HEK293T (cell line): Measurements from ENCODE around the gene TFEB.

Source experiments
- CTCF ChIA-PET: fragments of 350-600 bp; formaldehyde crosslinking; extraction: SDS; loops from one replicate; lab custom pipeline; 2021; ENCODE audit warnings: antibody characterized with exemption, inconsistent platforms; lab: Yijun Ruan, JAX
- POLR2A ChIA-PET: fragments of 350-600 bp; formaldehyde crosslinking; extraction: SDS; loops from one replicate; lab custom pipeline; 2020; ENCODE audit warnings: antibody characterized with exemption, inconsistent platforms; lab: Yijun Ruan, JAX
- DNase-seq: peaks from one replicate; pipeline ENCODE4 v3.0.0; 2012; ENCODE audit warnings: mixed read lengths; ENCODE audit errors: extremely low spot score
- ARNT ChIP-seq: fragments of 450-650 bp; IDR thresholded peaks from 2 replicates; pipeline ENCODE4 v1.6.1; 2017; ENCODE audit warnings: mild to moderate bottlenecking
- BHLHE40 ChIP-seq: fragments of 450-650 bp; IDR thresholded peaks from 2 replicates; pipeline ENCODE4 v1.6.1; 2016; ENCODE audit warnings: mild to moderate bottlenecking, moderate library complexity, borderline replicate concordance
- CTBP1 ChIP-seq: fragments of 450-650 bp; IDR thresholded peaks from 2 replicates; pipeline ENCODE4 v1.6.1; 2016; ENCODE audit warnings: borderline replicate concordance
- ELF4 ChIP-seq: fragments of 450-650 bp; IDR thresholded peaks from 2 replicates; pipeline ENCODE4 v1.6.1; 2017; ENCODE audit warnings: antibody characterized with exemption
- FOXA1 ChIP-seq: fragments of 450-650 bp; IDR thresholded peaks from 2 replicates; pipeline ENCODE4 v1.6.1; 2016; ENCODE audit warnings: mild to moderate bottlenecking
- FOXK2 ChIP-seq: fragments of 450-650 bp; IDR thresholded peaks from 2 replicates; pipeline ENCODE4 v1.6.1; 2016; ENCODE audit warnings: mild to moderate bottlenecking
- FOXM1 ChIP-seq: fragments of 450-650 bp; IDR thresholded peaks from 2 replicates; pipeline ENCODE4 v1.6.1; 2017; ENCODE audit warnings: mild to moderate bottlenecking, borderline replicate concordance
- HDGF ChIP-seq: fragments of 450-650 bp; IDR thresholded peaks from 2 replicates; pipeline ENCODE4 v1.6.1; 2017; ENCODE audit warnings: antibody characterized with exemption, borderline replicate concordance
- L3MBTL2 ChIP-seq: fragments of 450-650 bp; conservative IDR thresholded peaks from 2 replicates; pipeline ENCODE4 v1.6.1; 2016; ENCODE audit warnings: mild to moderate bottlenecking
- LEF1 ChIP-seq: fragments of 450-650 bp; IDR thresholded peaks from 2 replicates; pipeline ENCODE4 v1.6.1; 2017; ENCODE audit warnings: mild to moderate bottlenecking, borderline replicate concordance
- NFRKB ChIP-seq: fragments of 450-650 bp; IDR thresholded peaks from 2 replicates; pipeline ENCODE4 v1.6.1; 2016; ENCODE audit warnings: mild to moderate bottlenecking, moderate library complexity
- PKNOX1 ChIP-seq: fragments of 450-650 bp; IDR thresholded peaks from 2 replicates; pipeline ENCODE4 v1.6.1; 2016
- SP1 ChIP-seq: fragments of 450-650 bp; IDR thresholded peaks from 2 replicates; pipeline ENCODE4 v1.6.1; 2017
- SUZ12 ChIP-seq: fragments of 450-650 bp; IDR thresholded peaks from 2 replicates; pipeline ENCODE4 v1.6.1; 2016; ENCODE audit warnings: mild to moderate bottlenecking
- TARDBP ChIP-seq: fragments of 450-650 bp; IDR thresholded peaks from 2 replicates; pipeline ENCODE4 v1.6.1; 2016
- ZNF384 ChIP-seq: fragments of 450-650 bp; IDR thresholded peaks from 2 replicates; pipeline ENCODE4 v1.6.1; 2016

The TFEB gene

GRCh38 chr6:41734666-41735426 is 562 bp downstream of the TFEB start:
- ChIA-PET POLR2A (interaction anchor here (1.1 to 2.2 kb wide), 4 partner anchors 9 to 52 kb away, joined by 3 to 14 read pairs (median 4); partner anchors contain the start of genes FRS3 and TOMM6), CTCF (interaction anchor here (0.9 to 2.2 kb wide), 4 partner anchors 30 to 52 kb away, joined by 3 to 8 read pairs (median 5); partner anchors contain the start of gene TOMM6)
- peak; percentile 68 for DNase-seq
- TF ChIP-seq CTBP1 (no peak), NFRKB (no peak), L3MBTL2 (no peak), FOXA1 (no peak), FOXK2 (no peak), TARDBP (no peak)

- DNase-seq: peak; percentile 62
- TF ChIP-seq TARDBP: no peak
- no peak for TF ChIP-seq BHLHE40
- no peak for TF ChIP-seq ARNT
- no peak for TF ChIP-seq LEF1
- TF ChIP-seq FOXK2: no peak
- no peak for TF ChIP-seq NFRKB
- no peak for TF ChIP-seq SP1
- TF ChIP-seq ZNF384: no peak
- ChIA-PET CTCF (interaction anchor here (0.9 to 2.2 kb wide), 5 partner anchors 27 to 53 kb away, joined by 3 to 8 read pairs (median 5); partner anchors contain the start of gene TOMM6), POLR2A (interaction anchor here (1.0 to 2.2 kb wide), 6 partner anchors 8 to 316 kb away, joined by 3 to 14 read pairs (median 4); partner anchors contain the start of genes FRS3, TAF8 and TOMM6)
Measured at GRCh38 chr6:41733707-41734665, 1.4 kb downstream of the TFEB start.

GRCh38 chr6:41733360-41733706 is 2.1 kb downstream of the TFEB start:
- no peak for TF ChIP-seq PKNOX1
- no peak for TF ChIP-seq ELF4
- TF ChIP-seq LEF1: no peak
- no peak for TF ChIP-seq CTBP1
- no peak for TF ChIP-seq BHLHE40
- no peak for TF ChIP-seq FOXK2
- no peak for DNase-seq
- CTCF ChIA-PET: interaction anchor here (1.4 to 2.2 kb wide), 4 partner anchors 27 to 53 kb away, joined by 5 to 8 read pairs (median 6); partner anchors contain the start of gene TOMM6
- POLR2A ChIA-PET: interaction anchor here (1.0 to 2.2 kb wide), 3 partner anchors 28 to 317 kb away, joined by 4 to 14 read pairs (median 5); partner anchors contain the start of genes TAF8 and TOMM6

GRCh38 chr6:41732591-41733359 is 2.6 kb downstream of the TFEB start:
- TF ChIP-seq SP1: no peak
- no peak for TF ChIP-seq TARDBP
- TF ChIP-seq L3MBTL2: no peak
- TF ChIP-seq FOXA1: no peak
- TF ChIP-seq ELF4: no peak
- TF ChIP-seq PKNOX1: no peak
- no peak for TF ChIP-seq ZNF384
- TF ChIP-seq FOXK2: no peak
- no peak for TF ChIP-seq FOXM1
- no peak for DNase-seq
- POLR2A ChIA-PET: interaction anchor here (1.3 to 2.2 kb wide), 2 partner anchors 27 to 54 kb away, joined by 4 to 14 read pairs; partner anchors contain the start of gene TOMM6
- CTCF ChIA-PET: interaction anchor here (1.4 to 2.2 kb wide), 2 partner anchors 26 to 54 kb away, joined by 6 to 8 read pairs; partner anchors contain the start of gene TOMM6

GRCh38 chr6:41732149-41732548 is 3.3 kb downstream of the TFEB start:
- TF ChIP-seq FOXA1 (no peak), FOXK2 (no peak), ELF4 (no peak), ARNT (no peak), TARDBP (no peak), CTBP1 (no peak), FOXM1 (no peak), ZNF384 (no peak), LEF1 (no peak), L3MBTL2 (no peak), SUZ12 (no peak), BHLHE40 (no peak), SP1 (no peak), PKNOX1 (no peak), HDGF (no peak), NFRKB (no peak)
- ChIA-PET CTCF (no interaction called here), POLR2A (no interaction called here)
- DNase-seq: no peak
